K562 (cell line): ENCODE results near the gene SFXN2. TPM values are rescaled to one million over a fixed set of nuclear protein-coding genes. Genes with fewer than 3 reads are reported as not detected.

ENCODE experiments used
- ATAC-seq: fragments of 200-7000 bp; cut with Tn5 transposase; 3 replicates; pipeline ENCODE4 v1.9.1; 2020; ENCODE audit warnings: moderate library complexity
- BruUV-seq: library from RNA; stranded (reverse); fragments of 400-500 nt; replicated peaks from 2 replicates; lab custom pipeline; 2021; lab: Mats Ljungman, UMichigan
- CTCF ChIA-PET: fragments of 300-600 bp; formaldehyde crosslinking; extraction: SDS; loops from one replicate; lab custom pipeline; 2021; ENCODE audit warnings: low intra/inter-chr PET ratio; lab: Yijun Ruan, JAX
- POLR2A ChIA-PET: fragments of 300-600, 350-650 bp; sonication (Branson Sonifier 250); formaldehyde crosslinking; extraction: SDS; loops from one replicate; lab custom pipeline; 2021; ENCODE audit warnings: antibody characterized with exemption, inconsistent platforms; lab: Yijun Ruan, JAX
- DNase-seq, 4 experiments: peaks; one replicate each; pipeline versions ENCODE4 v3.0.0 to v3.0.0-alpha.2; 2011 to 2018; ENCODE audit warnings: low spot score in 3 of 4, mixed read lengths in 3 of 4; ENCODE audit errors: extremely low read depth in 1 of 4
- FAIRE-seq: peaks from 2 replicates; lab custom pipeline; 2011; peaks lifted over from hg19 to GRCh38; lab: Jason Lieb, UNC
- H2AFZ ChIP-seq: 2 replicates; pipeline ENCODE4 v1.6.0; 2011; ENCODE audit warnings: low read depth, low read length, control low read depth, inconsistent platforms
- H3K27ac ChIP-seq: fragments of 200-600 bp; 3 replicates; pipeline ENCODE4 v1.8.0; 2011; ENCODE audit warnings: low read depth, mild to moderate bottlenecking, control low read depth, inconsistent platforms, low read length, moderate library complexity, mixed read lengths; ENCODE audit errors: extremely low read depth
- H3K27me3 ChIP-seq, 2 experiments: fragments of 300-600 bp in 1 of 2; 2 replicates in 1 of 2; 3 replicates in 1 of 2; pipeline versions ENCODE4 v1.6.0 to v1.8.0; 2011; ENCODE audit warnings: inconsistent platforms in 2 of 2, low read length in 2 of 2, mild to moderate bottlenecking in 1 of 2, mixed read lengths in 1 of 2, moderate library complexity in 1 of 2; ENCODE audit not compliant: control insufficient read depth in 2 of 2, insufficient read depth in 2 of 2
- H3K36me3 ChIP-seq: fragments of 300-600 bp; 3 replicates; pipeline ENCODE4 v1.8.0; 2011; ENCODE audit warnings: mild to moderate bottlenecking, low read length, inconsistent platforms; ENCODE audit not compliant: control insufficient read depth, insufficient read depth
- H3K4me1 ChIP-seq, 2 experiments: fragments of 200-600 bp in 1 of 2; replicated peaks in 1 of 2; 2 replicates in 1 of 2; 3 replicates in 1 of 2; pipeline versions ENCODE4 v1.5.1 to v1.8.0; 2011; ENCODE audit warnings: inconsistent platforms in 2 of 2, low read length in 2 of 2, mild to moderate bottlenecking in 1 of 2, mixed read lengths in 1 of 2, moderate library complexity in 1 of 2; ENCODE audit not compliant: control insufficient read depth in 2 of 2, insufficient read depth in 2 of 2
- H3K4me2 ChIP-seq: 2 replicates; pipeline ENCODE4 v1.6.1; 2011; ENCODE audit warnings: low read length, control low read depth, inconsistent platforms, mixed read lengths; ENCODE audit not compliant: insufficient read depth
- H3K4me3 ChIP-seq: fragments of 200-600 bp; sonication (generic), shearing (Covaris generic); 2 replicates; pipeline ENCODE4 v1.5.1; 2016; ENCODE audit warnings: control low read depth, inconsistent platforms
- H3K79me2 ChIP-seq: fragments of 200-600 bp; 3 replicates; pipeline ENCODE4 v1.8.0; 2011; ENCODE audit warnings: low read length, inconsistent platforms; ENCODE audit not compliant: control insufficient read depth, insufficient read depth
- H3K9ac ChIP-seq, 2 experiments: 2 replicates each; pipeline versions ENCODE4 v1.6.0 to v1.6.1; 2011; ENCODE audit warnings: low read depth in 2 of 2, low read length in 2 of 2, control low read depth in 1 of 2, inconsistent platforms in 1 of 2, mild to moderate bottlenecking in 1 of 2, mixed read lengths in 1 of 2; ENCODE audit not compliant: insufficient read depth in 1 of 2
- H3K9me1 ChIP-seq: one replicate; pipeline ENCODE4 v1.6.0; 2011; ENCODE audit warnings: inconsistent platforms, mild to moderate bottlenecking, low read length, moderate library complexity; ENCODE audit not compliant: control insufficient read depth, insufficient read depth
- H3K9me3 ChIP-seq: replicated peaks from 2 replicates; pipeline ENCODE4 v1.5.1; 2011; ENCODE audit warnings: low read depth, low read length, inconsistent platforms; ENCODE audit not compliant: control insufficient read depth, insufficient read depth
- H4K20me1 ChIP-seq: replicated peaks from 2 replicates; pipeline ENCODE4 v1.6.1; 2011; ENCODE audit warnings: low read length, inconsistent platforms, mixed read lengths; ENCODE audit not compliant: control insufficient read depth, insufficient read depth
- BCOR ChIP-seq: fragments of 450-650 bp; IDR thresholded peaks from 2 replicates; pipeline ENCODE4 v1.6.1; 2016
- BHLHE40 ChIP-seq: IDR thresholded peaks from 2 replicates; pipeline ENCODE4 v1.6.1; 2011; ENCODE audit warnings: low read length, improper control_type of control experiment
- CBX2 ChIP-seq: fragments of 200-600 bp; sonication (generic); IDR thresholded peaks from one replicate; pipeline ENCODE4 v1.6.1; 2012; ENCODE audit warnings: mild to moderate bottlenecking, low read length, inconsistent platforms; ENCODE audit not compliant: insufficient read depth, poor library complexity, severe bottlenecking
- KDM5B ChIP-seq: fragments of 200-600 bp; sonication (generic); IDR thresholded peaks from 2 replicates; pipeline ENCODE4 v1.6.1; 2012; ENCODE audit warnings: low read depth, mild to moderate bottlenecking, moderate library complexity, low read length, control low read depth, inconsistent platforms; ENCODE audit not compliant: insufficient replicate concordance
- KLF10 ChIP-seq: fragments of 250-450 bp; sonication (Bioruptor Pico); IDR thresholded peaks from 2 replicates; pipeline ENCODE4 v1.6.1; 2021; ENCODE audit warnings: matching md5 sums
- MEF2A ChIP-seq: IDR thresholded peaks from 2 replicates; pipeline ENCODE4 v1.6.1; 2011; ENCODE audit warnings: low read depth, mild to moderate bottlenecking, low read length, moderate library complexity; ENCODE audit not compliant: control insufficient read depth
- PURB ChIP-seq: sonication (generic); formaldehyde crosslinking; IDR thresholded peaks from 2 replicates; pipeline ENCODE4 v1.9.0; 2021; ENCODE audit warnings: low read depth, mild to moderate bottlenecking, missing genetic modification reagents
- ZNF354B ChIP-seq: fragments of 250-450 bp; sonication (Bioruptor Pico); IDR thresholded peaks from 2 replicates; pipeline ENCODE4 v1.4.0; 2020
- ZNF398 ChIP-seq: fragments of 250-450 bp; sonication (Bioruptor Pico); IDR thresholded peaks from 2 replicates; pipeline ENCODE4 v1.8.0; 2021; ENCODE audit warnings: moderate library complexity, mild to moderate bottlenecking, inconsistent platforms
- WGBS: fragments of 100-300 bp; shearing (Covaris generic); methylation state at CpG from one replicate; pipeline ENCODE4 v1.1.6; 2016; ENCODE audit warnings: low coverage, mixed read lengths; ENCODE audit not compliant: insufficient coverage; ENCODE audit errors: missing lambda C conversion rate; 5-methylcytosine and 5-hydroxymethylcytosine counted together
- in situ Hi-C: fragments of 300-500 bp; cut with MboI; formaldehyde crosslinking; loops from 4 replicates; pipeline ENCODE4 v1.15.0; 2018; ENCODE audit warnings: inconsistent platforms, mixed read lengths
- intact Hi-C: fragments of 100-400 bp; cut with micrococcal nuclease; formaldehyde crosslinking; loops from 2 replicates; pipeline ENCODE4 v1.14.2; 2022
- polyA plus RNA-seq, 8 experiments: library from polyadenylated mRNA; depleted of rRNA in 4 of 8; stranded (reverse) in 5 of 8; unstranded in 3 of 8; fragments of >200 nt; fragmentation: Nextera tagmentation in 2 of 8; fragmentation: Illumina TruSeq in 1 of 8; extraction: Ambion mirVana in 2 of 8; extraction: Trizol in 1 of 8; gene quantifications; 2 replicates each; pipeline versions ENCODE4 v1.2.1 to v1.2.3, GENCODE V29; 2011 to 2014; ENCODE audit warnings: inconsistent platforms in 1 of 8, missing spikeins in 1 of 8
- total RNA-seq, 7 experiments: library from RNA; depleted of rRNA in 6 of 7; stranded (reverse); fragments of >200 nt in 6 of 7; fragmentation: Illumina TruSeq in 2 of 7; extraction: Trizol in 2 of 7; gene quantifications; 2 replicates each; pipeline versions ENCODE4 v1.2.1 to v1.2.3, GENCODE V29; 2011 to 2021; ENCODE audit warnings: low replicate concordance in 1 of 7

Gene SFXN2
- total and polyA plus RNA-seq, 9 of the 15 experiments (the other 6 are each of a cell fraction or from before 2014, with no cell fraction given): 7.3 to 23.8 (median 15.7) TPM

- in situ Hi-C loops: no loop called here
- H3K27ac ChIP-seq: no peak overlapping the region
- peaks cover 6 to 14% of the 10 kb centered on the region in 2 experiments for H3K4me1 ChIP-seq
- no peaks in the 10 kb centered on the region for H3K79me2 ChIP-seq
- H3K36me3 ChIP-seq: peaks cover 5% of the 10 kb centered on the region; the same call in 1 of the 3 replicates
- no peak overlapping the region for H3K4me3 ChIP-seq
- POLR2A ChIA-PET: no interaction called here
- H3K9me3 ChIP-seq: no peaks in the 10 kb centered on the region
- TF ChIP-seq PURB (CRISPR knock-in tag) (no peak), MEF2A (no peak), KLF10 (CRISPR knock-in tag) (no peak), KDM5B (no peak), ZNF354B (CRISPR knock-in tag) (no peak), ZNF398 (CRISPR knock-in tag) (no peak), BCOR (no peak), CBX2 (no peak), BHLHE40 (no peak)
- TF ChIP-seq, all 486 proteins: peak for 0
- Histone ChIP-seq H4K20me1 (no peaks in the 10 kb centered on the region), H2AFZ (no peak overlapping the region), H3K27me3 (no peaks in the 10 kb centered on the region), H3K4me2 (no peak overlapping the region), H3K9me1 (no peaks in the 10 kb centered on the region), H3K9ac (no peak overlapping the region)
- DNase-seq (no peak), FAIRE-seq (no peak), ATAC-seq (no peak)
- CTCF ChIA-PET: no interaction called here
- no TSS peak for BruUV-seq
- 74% methylated on average over 4 of the region's 4 CpGs for WGBS
- intact Hi-C loops: no loop called here
Observed at GRCh38 chr10:102682981-102683380, 31.5 kb upstream of the SFXN2 start.
